ENCODE results near the gene RIT2.

RIT2 gene

DNA sequence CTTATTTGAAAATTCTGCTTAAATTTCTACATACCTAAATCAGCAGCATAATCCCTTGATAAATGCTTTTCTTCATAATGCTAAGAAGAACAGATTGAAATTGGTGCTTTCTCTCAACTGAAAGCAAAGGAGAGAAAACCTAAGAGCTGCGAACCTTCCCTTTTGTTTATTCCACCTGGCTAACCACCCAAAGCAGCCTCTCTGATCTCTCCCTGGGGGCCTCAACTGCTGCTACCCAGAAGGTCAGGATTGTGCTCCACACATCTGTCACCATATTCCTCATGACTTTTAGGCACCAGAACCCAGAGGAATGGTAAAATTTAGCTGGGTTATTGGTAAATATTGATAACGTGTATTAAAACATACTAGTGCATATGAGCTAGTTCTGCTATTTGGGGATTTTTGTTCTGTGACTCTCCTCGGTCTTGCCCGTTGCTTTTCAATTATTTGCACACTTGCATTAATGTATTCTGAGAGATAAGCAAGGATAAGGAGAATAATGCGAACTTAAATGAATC is 334.1 kb downstream of the RIT2 start:
- TF ChIP-seq, protein P1, sequence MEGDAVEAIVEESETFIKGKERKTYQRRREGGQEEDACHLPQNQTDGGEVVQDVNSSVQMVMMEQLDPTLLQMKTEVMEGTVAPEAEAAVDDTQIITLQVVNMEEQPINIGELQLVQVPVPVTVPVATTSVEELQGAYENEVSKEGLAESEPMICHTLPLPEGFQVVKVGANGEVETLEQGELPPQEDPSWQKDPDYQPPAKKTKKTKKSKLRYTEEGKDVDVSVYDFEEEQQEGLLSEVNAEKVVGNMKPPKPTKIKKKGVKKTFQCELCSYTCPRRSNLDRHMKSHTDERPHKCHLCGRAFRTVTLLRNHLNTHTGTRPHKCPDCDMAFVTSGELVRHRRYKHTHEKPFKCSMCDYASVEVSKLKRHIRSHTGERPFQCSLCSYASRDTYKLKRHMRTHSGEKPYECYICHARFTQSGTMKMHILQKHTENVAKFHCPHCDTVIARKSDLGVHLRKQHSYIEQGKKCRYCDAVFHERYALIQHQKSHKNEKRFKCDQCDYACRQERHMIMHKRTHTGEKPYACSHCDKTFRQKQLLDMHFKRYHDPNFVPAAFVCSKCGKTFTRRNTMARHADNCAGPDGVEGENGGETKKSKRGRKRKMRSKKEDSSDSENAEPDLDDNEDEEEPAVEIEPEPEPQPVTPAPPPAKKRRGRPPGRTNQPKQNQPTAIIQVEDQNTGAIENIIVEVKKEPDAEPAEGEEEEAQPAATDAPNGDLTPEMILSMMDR (IDR thresholded peaks at IDR 0.05; ENCODE audit: insufficient read depth, low read length): no peak
- TF ChIP-seq, protein P2, sequence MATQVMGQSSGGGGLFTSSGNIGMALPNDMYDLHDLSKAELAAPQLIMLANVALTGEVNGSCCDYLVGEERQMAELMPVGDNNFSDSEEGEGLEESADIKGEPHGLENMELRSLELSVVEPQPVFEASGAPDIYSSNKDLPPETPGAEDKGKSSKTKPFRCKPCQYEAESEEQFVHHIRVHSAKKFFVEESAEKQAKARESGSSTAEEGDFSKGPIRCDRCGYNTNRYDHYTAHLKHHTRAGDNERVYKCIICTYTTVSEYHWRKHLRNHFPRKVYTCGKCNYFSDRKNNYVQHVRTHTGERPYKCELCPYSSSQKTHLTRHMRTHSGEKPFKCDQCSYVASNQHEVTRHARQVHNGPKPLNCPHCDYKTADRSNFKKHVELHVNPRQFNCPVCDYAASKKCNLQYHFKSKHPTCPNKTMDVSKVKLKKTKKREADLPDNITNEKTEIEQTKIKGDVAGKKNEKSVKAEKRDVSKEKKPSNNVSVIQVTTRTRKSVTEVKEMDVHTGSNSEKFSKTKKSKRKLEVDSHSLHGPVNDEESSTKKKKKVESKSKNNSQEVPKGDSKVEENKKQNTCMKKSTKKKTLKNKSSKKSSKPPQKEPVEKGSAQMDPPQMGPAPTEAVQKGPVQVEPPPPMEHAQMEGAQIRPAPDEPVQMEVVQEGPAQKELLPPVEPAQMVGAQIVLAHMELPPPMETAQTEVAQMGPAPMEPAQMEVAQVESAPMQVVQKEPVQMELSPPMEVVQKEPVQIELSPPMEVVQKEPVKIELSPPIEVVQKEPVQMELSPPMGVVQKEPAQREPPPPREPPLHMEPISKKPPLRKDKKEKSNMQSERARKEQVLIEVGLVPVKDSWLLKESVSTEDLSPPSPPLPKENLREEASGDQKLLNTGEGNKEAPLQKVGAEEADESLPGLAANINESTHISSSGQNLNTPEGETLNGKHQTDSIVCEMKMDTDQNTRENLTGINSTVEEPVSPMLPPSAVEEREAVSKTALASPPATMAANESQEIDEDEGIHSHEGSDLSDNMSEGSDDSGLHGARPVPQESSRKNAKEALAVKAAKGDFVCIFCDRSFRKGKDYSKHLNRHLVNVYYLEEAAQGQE (IDR thresholded peaks at IDR 0.05; ENCODE audit: insufficient replicate concordance, low read depth): no peak
- TF ChIP-seq SPI1 (IDR thresholded peaks at IDR 0.05; ENCODE audit: borderline replicate concordance, low read depth) (no peak), POLR2AphosphoS5 (IDR thresholded peaks at IDR 0.05; ENCODE audit: low read depth) (no peak), GABPA (IDR thresholded peaks at IDR 0.05; ENCODE audit: low read depth) (no peak)
- Histone ChIP-seq H3K27me3 (ENCODE audit: insufficient read depth, poor library complexity, severe bottlenecking) (peaks cover 4% of the 10 kb centered on the region), H3K27ac (replicated peaks) (no peak overlapping the region), H3K4me3 (replicated peaks; ENCODE audit: insufficient read depth, low read length) (no peak overlapping the region)
- no peak for DNase-seq (ENCODE audit: low read depth in 1 of 2, low spot score in 1 of 2)

DNA sequence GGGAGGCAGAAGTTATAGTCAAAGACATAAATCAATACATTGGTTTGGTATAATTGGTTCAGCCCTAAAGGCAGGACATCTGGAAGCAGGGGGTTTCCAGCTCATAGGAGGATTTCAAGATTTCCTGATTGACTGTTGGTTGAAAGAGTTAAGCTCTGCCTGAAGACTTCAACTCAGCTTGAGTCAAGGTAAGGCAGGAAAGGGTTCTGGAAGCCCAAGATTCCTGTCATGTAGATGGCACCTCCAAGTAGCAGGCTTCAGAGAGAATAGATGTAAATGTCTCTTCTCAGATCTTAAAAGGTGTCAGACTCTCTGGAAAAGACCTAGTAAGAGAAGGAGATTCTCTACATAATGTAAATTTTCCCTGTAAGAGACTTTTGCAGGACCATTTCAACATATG is 335.3 kb downstream of the RIT2 start:
- peaks cover 4% of the 10 kb centered on the region for H3K27me3 ChIP-seq (ENCODE audit: insufficient read depth, poor library complexity, severe bottlenecking)
- DNase-seq (ENCODE audit: low read depth in 1 of 2, low spot score in 1 of 2): no peak
- H3K4me3 ChIP-seq (replicated peaks; ENCODE audit: insufficient read depth, low read length): no peak overlapping the region
- TF ChIP-seq POLR2AphosphoS5 (IDR thresholded peaks at IDR 0.05; ENCODE audit: low read depth) (no peak), SPI1 (IDR thresholded peaks at IDR 0.05; ENCODE audit: borderline replicate concordance, low read depth) (no peak)
- TF ChIP-seq, protein P1 (IDR thresholded peaks at IDR 0.05; ENCODE audit: insufficient read depth, low read length): no peak
- H3K27ac ChIP-seq (replicated peaks): no peak overlapping the region

DNA sequence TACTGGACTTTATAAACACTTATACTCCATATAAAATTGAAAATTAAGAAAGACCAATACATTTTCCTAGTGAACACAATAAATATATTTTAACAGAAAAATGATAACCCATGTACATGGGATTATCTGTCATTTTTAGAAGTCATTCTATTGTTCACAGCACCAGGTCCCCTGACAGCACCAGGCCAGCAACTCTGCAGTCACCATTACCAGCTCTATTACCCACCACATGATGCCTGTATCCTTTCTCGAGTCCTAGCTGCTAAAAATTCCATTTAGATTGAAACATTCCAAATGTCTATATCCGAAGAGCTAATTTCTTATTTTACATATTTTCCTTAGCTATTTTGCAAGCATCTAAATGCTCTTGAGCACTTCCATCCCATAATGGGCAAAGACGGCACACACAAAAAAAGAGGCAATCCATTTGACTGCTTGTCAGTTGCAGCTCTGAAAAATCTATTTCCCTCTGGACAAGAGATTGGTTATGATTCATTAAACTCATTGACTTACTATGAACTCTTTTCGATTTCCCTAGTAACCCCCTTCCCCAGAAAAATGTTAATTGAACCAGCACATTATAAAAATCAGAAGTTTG is 336.9 kb downstream of the RIT2 start:
- no peak overlapping the region for H3K27ac ChIP-seq (replicated peaks)
- no peak for DNase-seq (ENCODE audit: low read depth in 1 of 2, low spot score in 1 of 2)
- peaks cover 4% of the 10 kb centered on the region for H3K27me3 ChIP-seq (ENCODE audit: insufficient read depth, poor library complexity, severe bottlenecking)
- TF ChIP-seq, protein P2 (IDR thresholded peaks at IDR 0.05; ENCODE audit: insufficient replicate concordance, low read depth): no peak
- TF ChIP-seq POLR2AphosphoS5 (IDR thresholded peaks at IDR 0.05; ENCODE audit: low read depth) (no peak), SPI1 (IDR thresholded peaks at IDR 0.05; ENCODE audit: borderline replicate concordance, low read depth) (no peak), GABPA (IDR thresholded peaks at IDR 0.05; ENCODE audit: low read depth) (no peak)
- TF ChIP-seq, protein P1 (IDR thresholded peaks at IDR 0.05; ENCODE audit: insufficient read depth, low read length): no peak
- no peak overlapping the region for H3K4me3 ChIP-seq (replicated peaks; ENCODE audit: insufficient read depth, low read length)

DNA sequence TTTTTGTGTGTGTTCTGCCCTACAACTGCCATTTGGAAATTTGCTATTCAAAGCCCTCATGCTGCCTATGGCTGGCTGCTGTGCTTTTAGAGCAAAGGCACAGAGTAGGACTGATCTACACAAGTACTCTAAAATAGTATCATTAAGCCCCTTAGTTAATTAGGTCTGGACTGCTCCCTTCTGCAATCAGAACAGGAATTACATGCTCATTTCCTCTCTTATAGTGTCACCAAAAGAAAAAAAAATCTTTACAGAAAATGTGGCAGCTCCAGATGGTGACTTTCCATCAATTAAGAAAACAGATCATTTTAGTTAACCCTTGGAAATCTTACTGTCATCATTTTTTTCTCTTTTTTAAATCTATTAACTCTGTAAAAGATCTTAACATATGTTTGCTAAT is 337.5 kb downstream of the RIT2 start:
- Histone ChIP-seq H3K27ac (replicated peaks) (no peak overlapping the region), H3K27me3 (ENCODE audit: insufficient read depth, poor library complexity, severe bottlenecking) (peaks cover 4% of the 10 kb centered on the region), H3K4me3 (replicated peaks; ENCODE audit: insufficient read depth, low read length) (no peak overlapping the region)
- TF ChIP-seq, protein P2 (IDR thresholded peaks at IDR 0.05; ENCODE audit: insufficient replicate concordance, low read depth): no peak
- TF ChIP-seq SPI1 (IDR thresholded peaks at IDR 0.05; ENCODE audit: borderline replicate concordance, low read depth) (no peak), POLR2AphosphoS5 (IDR thresholded peaks at IDR 0.05; ENCODE audit: low read depth) (no peak), GABPA (IDR thresholded peaks at IDR 0.05; ENCODE audit: low read depth) (no peak)
- TF ChIP-seq, protein P1 (IDR thresholded peaks at IDR 0.05; ENCODE audit: insufficient read depth, low read length): no peak
- DNase-seq (ENCODE audit: low read depth in 1 of 2, low spot score in 1 of 2): no peak

All from HL-60 (cell line).